ENCODE data around the gene ACAP3. TPM values are rescaled to one million over a fixed set of nuclear protein-coding genes. Genes with fewer than 3 reads are reported as not detected.

ACAP3 gene
- total RNA-seq, 4 donors from 2014 or later: 13.4 to 43.3 (median 18.8) TPM

GRCh38 chr1:1274299-1274930 is 33.3 kb downstream of the ACAP3 start:
- TF ChIP-seq CTCF (IDR thresholded peaks at IDR 0.05; ENCODE audit: low read depth): no peak

GRCh38 chr1:1273512-1274298 is 34.0 kb downstream of the ACAP3 start, which contains the start of gene UBE2J2:
UBE2J2 (minus strand) TSS chr1:1273854; CDS start chr1:1267992, 5,862 bp downstream.
- TF ChIP-seq CTCF (IDR thresholded peaks at IDR 0.05; ENCODE audit: low read depth): no peak

GRCh38 chr1:1273209-1273511 is 34.6 kb downstream of the ACAP3 start:
- no peak for TF ChIP-seq CTCF (IDR thresholded peaks at IDR 0.05; ENCODE audit: low read depth)

GRCh38 chr1:1272341-1273208 is 35.2 kb downstream of the ACAP3 start:
- no peak for TF ChIP-seq CTCF (IDR thresholded peaks at IDR 0.05; ENCODE audit: low read depth)

GRCh38 chr1:1270813-1271212 is 36.9 kb downstream of the ACAP3 start:
- no peak for TF ChIP-seq CTCF (IDR thresholded peaks at IDR 0.05; ENCODE audit: low read depth)

- TF ChIP-seq CTCF (IDR thresholded peaks at IDR 0.05; ENCODE audit: low read depth): no peak
Measured at GRCh38 chr1:1268284-1268682, 39.4 kb downstream of the ACAP3 start.

All from subcutaneous adipose tissue (tissue), 4 donors.